Esophagus muscularis mucosa (tissue), 4 donors: ENCODE results near the gene SNCG.

ENCODE experiments used
- CTCF ChIP-seq, 3 experiments: fragments of 200-600 bp in 2 of 3; fragments of 450-650 bp in 1 of 3; sonication (generic) in 2 of 3; IDR thresholded peaks; one replicate each; pipeline ENCODE4 v1.5.1; 2017 to 2019; ENCODE audit warnings: antibody characterized with exemption in 3 of 3, mild to moderate bottlenecking in 2 of 3, moderate library complexity in 1 of 3
- EP300 ChIP-seq: sonication (generic); formaldehyde crosslinking; IDR thresholded peaks from one replicate; pipeline ENCODE4 v1.6.1; 2017; ENCODE audit warnings: antibody characterized with exemption
- POLR2A ChIP-seq: fragments of 450-650 bp; IDR thresholded peaks from one replicate; pipeline ENCODE4 v1.6.1; 2017; ENCODE audit warnings: antibody characterized with exemption, moderate library complexity, mild to moderate bottlenecking, low read depth
- POLR2AphosphoS5 ChIP-seq, 2 donors: sonication (generic); formaldehyde crosslinking; IDR thresholded peaks; one replicate each; pipeline ENCODE4 v1.6.1; 2017; ENCODE audit warnings: antibody characterized with exemption in 2 of 2

GRCh38 chr10:86962136-86962980 is 4.0 kb downstream of the SNCG start:
- TF ChIP-seq CTCF (IDR thresholded peaks at IDR 0.05) (no peak), POLR2AphosphoS5 (IDR thresholded peaks at IDR 0.05) (no peak), POLR2A (no peak), EP300 (no peak)
